A549 (cell line): ENCODE results near the gene RPS23. TPM values are rescaled to one million over a fixed set of nuclear protein-coding genes. Genes with fewer than 3 reads are reported as not detected.

Experiments
- ATAC-seq, 2 experiments: fragments of 200-7000 bp in 1 of 2; fragments of >200 bp in 1 of 2; cut with Nextera tagmentation in 1 of 2; cut with Tn5 transposase in 1 of 2; 3 replicates each; pipeline versions ENCODE4 v1.8.0 to v1.9.1; 2018 to 2020; ENCODE audit warnings: mild to moderate bottlenecking in 1 of 2, moderate library complexity in 1 of 2
- CTCF ChIA-PET: fragments of 300-600 bp; sonication (Branson Sonifier 250); formaldehyde crosslinking; extraction: SDS; loops from one replicate; lab custom pipeline; 2021; ENCODE audit warnings: antibody characterized with exemption, inconsistent platforms; lab: Yijun Ruan, JAX
- POLR2A ChIA-PET: fragments of 350-600 bp; formaldehyde crosslinking; extraction: SDS; loops from one replicate; lab custom pipeline; 2021; ENCODE audit warnings: antibody characterized with exemption, inconsistent platforms; lab: Yijun Ruan, JAX
- DNase-seq, 2 experiments: peaks; one replicate each; pipeline versions ENCODE4 v3.0.0 to v3.0.0-alpha.2; 2011 to 2016; ENCODE audit warnings: low read depth in 1 of 2, low spot score in 1 of 2
- FAIRE-seq: peaks from 2 replicates; lab custom pipeline; 2011; peaks lifted over from hg19 to GRCh38; lab: Jason Lieb, UNC
- H3K27ac ChIP-seq, 2 experiments: fragments of >200 bp; sonication (Bioruptor Twin); formaldehyde crosslinking; 3 replicates each; pipeline ENCODE4 v1.5.1; 2016 to 2017
- H3K4me1 ChIP-seq: fragments of >200 bp; sonication (Bioruptor Twin); formaldehyde crosslinking; 3 replicates; pipeline ENCODE4 v1.6.1; 2016
- H3K4me2 ChIP-seq: fragments of >200 bp; sonication (Bioruptor Twin); formaldehyde crosslinking; 3 replicates; pipeline ENCODE4 v1.6.1; 2016
- H3K4me3 ChIP-seq: fragments of >200 bp; sonication (Bioruptor Twin); formaldehyde crosslinking; 3 replicates; pipeline ENCODE4 v1.5.1; 2016
- H3K9me3 ChIP-seq: fragments of >200 bp; sonication (Bioruptor Twin); formaldehyde crosslinking; 3 replicates; pipeline ENCODE4 v1.6.1; 2016
- BHLHE40 ChIP-seq: IDR thresholded peaks from 2 replicates; pipeline ENCODE4 v1.6.1; 2012; ENCODE audit warnings: low read depth, low read length, inconsistent platforms
- CEBPB ChIP-seq, 2 experiments: fragments of >200 bp in 1 of 2; sonication (Bioruptor Twin) in 1 of 2; formaldehyde crosslinking in 1 of 2; IDR thresholded peaks; 2 replicates each; pipeline ENCODE4 v1.6.1; 2012 to 2016
- CHD4 ChIP-seq: fragments of 200-600 bp; sonication (generic); IDR thresholded peaks from 2 replicates; pipeline ENCODE4 v1.6.1; 2016; ENCODE audit warnings: antibody characterized with exemption, mild to moderate bottlenecking, borderline replicate concordance
- EHF ChIP-seq: fragments of 250-450 bp; sonication (Bioruptor Pico); IDR thresholded peaks from 2 replicates; pipeline ENCODE4 v1.5.0; 2020; ENCODE audit warnings: mild to moderate bottlenecking
- FOSB ChIP-seq: fragments of 250-450 bp; sonication (Bioruptor Pico); IDR thresholded peaks from 2 replicates; pipeline ENCODE4 v1.5.0; 2020; ENCODE audit warnings: mild to moderate bottlenecking, moderate library complexity
- FOXS1 ChIP-seq: fragments of 250-450 bp; sonication (Bioruptor Pico); IDR thresholded peaks from 2 replicates; pipeline ENCODE4 v1.5.0; 2020; ENCODE audit warnings: mild to moderate bottlenecking, moderate library complexity
- GATA3 ChIP-seq: IDR thresholded peaks from 2 replicates; pipeline ENCODE4 v1.6.1; 2012; ENCODE audit warnings: borderline replicate concordance
- HDAC2 ChIP-seq: fragments of 200-600 bp; sonication (generic); IDR thresholded peaks from 2 replicates; pipeline ENCODE4 v1.6.1; 2016
- HES2 ChIP-seq: fragments of >200 bp; sonication (Bioruptor Twin); formaldehyde crosslinking; IDR thresholded peaks from 2 replicates; pipeline ENCODE4 v1.6.1; 2016
- HOXB13 ChIP-seq: fragments of 250-450 bp; sonication (Bioruptor Pico); IDR thresholded peaks from 2 replicates; pipeline ENCODE4 v1.5.0; 2020; ENCODE audit warnings: low read depth, mild to moderate bottlenecking, moderate library complexity
- KDM1A ChIP-seq: fragments of 200-600 bp; sonication (generic); IDR thresholded peaks from 2 replicates; pipeline ENCODE4 v1.6.1; 2016; ENCODE audit warnings: low read depth, mild to moderate bottlenecking
- MAX ChIP-seq: IDR thresholded peaks from 2 replicates; pipeline ENCODE4 v1.6.1; 2012
- NR3C1 ChIP-seq: fragments of >200 bp; sonication (Bioruptor Twin); formaldehyde crosslinking; IDR thresholded peaks from 3 replicates; pipeline ENCODE4 v1.6.1; 2017
- PBX3 ChIP-seq: IDR thresholded peaks from 2 replicates; pipeline ENCODE4 v1.6.1; 2012
- PHF8 ChIP-seq: fragments of 200-600 bp; sonication (generic); IDR thresholded peaks from 2 replicates; pipeline ENCODE4 v1.6.1; 2016; ENCODE audit warnings: low read depth, mild to moderate bottlenecking, antibody characterized with exemption, moderate library complexity, borderline replicate concordance
- POLR2A ChIP-seq: IDR thresholded peaks from 2 replicates; pipeline ENCODE4 v1.6.1; 2012; ENCODE audit warnings: mild to moderate bottlenecking, low read length
- RCOR1 ChIP-seq: fragments of 150-350 bp; IDR thresholded peaks from 2 replicates; pipeline ENCODE4 v1.6.1; 2014; ENCODE audit warnings: antibody characterized with exemption, low read length, low read depth
- REST ChIP-seq: fragments of 200-600 bp; sonication (generic); IDR thresholded peaks from 2 replicates; pipeline ENCODE4 v1.6.1; 2016; ENCODE audit warnings: antibody characterized with exemption, mild to moderate bottlenecking, moderate library complexity
- SREBF2 ChIP-seq: fragments of 450-650 bp; IDR thresholded peaks from 2 replicates; pipeline ENCODE4 v1.6.1; 2014; ENCODE audit warnings: mild to moderate bottlenecking, moderate library complexity
- WGBS: methylation state at CpG from one replicate; pipeline ENCODE4 v1.1.6; 2017; ENCODE audit errors: missing lambda C conversion rate; 5-methylcytosine and 5-hydroxymethylcytosine counted together
- polyA plus RNA-seq, 4 experiments: library from polyadenylated mRNA; depleted of rRNA in 3 of 4; stranded (reverse); fragments of >200 nt; fragmentation: RNase III in 1 of 4; extraction: RNeasy Plus Mini Kit Qiagen cat#74134 plus additional on column Dnase treatment in 1 of 4; gene quantifications; 2 replicates in 3 of 4; 3 replicates in 1 of 4; pipeline ENCODE4 v1.2.3, GENCODE V29; 2011 to 2017
- TF ChIP-seq, protein P1 (sequence below): fragments of 250-450 bp; sonication (Bioruptor Pico); IDR thresholded peaks from 2 replicates; pipeline ENCODE4 v1.5.0; 2020; ENCODE audit warnings: low read depth, mild to moderate bottlenecking, moderate library complexity

RPS23 gene
- polyA plus RNA-seq, 2 of the 4 experiments (the other 2 are of a cell fraction): 4,112 to 5,033 TPM

DNA sequence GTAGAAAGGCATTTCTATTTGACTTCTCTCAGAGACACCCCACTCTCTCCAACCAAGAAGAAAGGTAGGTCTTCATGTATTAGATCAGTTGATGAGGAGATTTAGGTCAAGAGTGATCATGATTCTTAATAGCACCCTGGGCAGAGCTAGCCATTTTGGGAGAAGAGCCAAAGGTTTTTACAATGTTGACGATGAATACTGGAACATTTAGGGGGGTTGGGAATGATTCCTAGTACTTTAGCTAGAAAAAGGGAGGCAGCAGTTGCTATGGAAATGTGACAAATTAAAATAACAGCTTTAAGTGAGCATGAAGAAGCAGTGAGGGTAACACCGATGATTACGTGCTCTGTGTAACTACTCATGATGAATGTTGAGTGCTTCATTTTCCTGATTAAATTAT, 9.5 kb upstream of the RPS23 start:
- CTCF ChIA-PET: interaction anchor here (0.7 to 1.1 kb wide), 2 partner anchors 25 to 1425 kb away, joined by 3 read pairs; no protein-coding TSS in a partner anchor
- Histone ChIP-seq H3K4me2 (no peak overlapping the region), H3K9me3 (no peaks in the 10 kb centered on the region)
- ATAC-seq (no peak), DNase-seq (no peak)
- WGBS: 93% methylated on average over 3 of the region's 3 CpGs
- TF ChIP-seq SREBF2 (no peak), HDAC2 (no peak), PHF8 (no peak), MAX (no peak), REST (no peak), RCOR1 (no peak), HES2 (no peak), BHLHE40 (no peak), EHF (no peak), KDM1A (no peak), FOXS1 (CRISPR knock-in tag) (no peak), NR3C1 (no peak), CEBPB (IDR thresholded peaks at IDR 0.05) (no peak), GATA3 (no peak), HOXB13 (no peak)
- TF ChIP-seq, protein P1, sequence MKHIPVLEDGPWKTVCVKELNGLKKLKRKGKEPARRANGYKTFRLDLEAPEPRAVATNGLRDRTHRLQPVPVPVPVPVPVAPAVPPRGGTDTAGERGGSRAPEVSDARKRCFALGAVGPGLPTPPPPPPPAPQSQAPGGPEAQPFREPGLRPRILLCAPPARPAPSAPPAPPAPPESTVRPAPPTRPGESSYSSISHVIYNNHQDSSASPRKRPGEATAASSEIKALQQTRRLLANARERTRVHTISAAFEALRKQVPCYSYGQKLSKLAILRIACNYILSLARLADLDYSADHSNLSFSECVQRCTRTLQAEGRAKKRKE (CRISPR knock-in tag): no peak
- TF ChIP-seq, all 56 proteins: peak for 0
- POLR2A ChIA-PET: no interaction called here
- Histone ChIP-seq H3K27ac (no peak overlapping the region), H3K4me3 (no peak overlapping the region), H3K4me1 (no peaks in the 10 kb centered on the region)
- no peak for FAIRE-seq

GRCh38 chr5:82285206-82285605, 7.1 kb upstream of the RPS23 start:
- TF ChIP-seq CHD4: no peak
- TF ChIP-seq PBX3: no peak
- TF ChIP-seq FOSB (CRISPR knock-in tag): no peak
- TF ChIP-seq HOXB13: no peak
- no peak for FAIRE-seq
- Histone ChIP-seq H3K27ac (no peak overlapping the region), H3K4me3 (no peak overlapping the region), H3K4me2 (no peak overlapping the region), H3K4me1 (no peaks in the 10 kb centered on the region), H3K9me3 (no peaks in the 10 kb centered on the region)
- POLR2A ChIA-PET: no interaction called here
- CTCF ChIA-PET: no interaction called here
- no peak for ATAC-seq
- DNase-seq: no peak
- 83% methylated on average over 6 of the region's 6 CpGs for WGBS

DNA sequence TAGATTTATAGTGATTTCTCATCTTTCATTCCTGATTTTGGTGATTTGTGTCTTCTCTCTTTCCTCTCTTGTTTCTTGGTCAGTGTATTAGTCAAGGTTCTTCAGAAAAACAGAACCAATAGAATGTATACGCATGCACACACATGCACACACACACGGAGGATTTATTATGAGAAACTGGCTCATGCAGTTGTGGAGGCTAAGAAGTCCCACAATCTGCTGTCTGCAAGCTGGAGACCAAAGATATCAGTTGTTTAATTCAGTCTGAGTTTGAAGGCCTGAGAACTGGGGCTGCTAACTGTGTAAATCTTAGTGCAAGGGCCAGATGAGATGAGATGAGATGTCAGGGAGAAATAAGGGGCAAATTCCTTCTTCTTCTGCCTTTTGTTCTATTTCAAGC, 5.7 kb upstream of the RPS23 start:
- ATAC-seq: no peak
- CTCF ChIA-PET: no interaction called here
- WGBS: 74% methylated on average over 2 of the region's 2 CpGs

More for the DNA sequence above, 5.7 kb upstream of the RPS23 start:
- H3K9me3 ChIP-seq: no peaks in the 10 kb centered on the region
- no peak for FAIRE-seq
- TF ChIP-seq POLR2A: no peak
- TF ChIP-seq, all 56 proteins: peak for 0
- H3K4me3 ChIP-seq: no peak overlapping the region
- POLR2A ChIA-PET: no interaction called here
- 0 out of 3 replicates have a peak, but pooled peaks cover 8% of the 10 kb centered on the region for H3K4me1 ChIP-seq
- no peak overlapping the region for H3K4me2 ChIP-seq
- no peak overlapping the region for H3K27ac ChIP-seq
- no peak for DNase-seq
